ENCODE data around the gene SGIP1. TPM values are rescaled to one million over a fixed set of nuclear protein-coding genes. Genes with fewer than 3 reads are reported as not detected.

Gene SGIP1
- total and polyA plus RNA-seq, 2 of the 8 experiments (the other 6 are each of a cell fraction or from before 2014, with no cell fraction given) = 1.4 to 2.1 TPM

GRCh38 chr1:66725885-66726665 lies 192.1 kb downstream of the SGIP1 start:
- H4K91ac ChIP-seq (replicated peaks; ENCODE audit: insufficient read length, low read length) = no peak overlapping the region
- TF ChIP-seq EZH2 (IDR thresholded peaks at IDR 0.05; ENCODE audit: low read depth, low read length, severe bottlenecking) = no peak
- TF ChIP-seq MAX (IDR thresholded peaks at IDR 0.05) = peak; percentile 45; the same call in 1 of the 2 replicates
- TF ChIP-seq CBX5 (IDR thresholded peaks at IDR 0.05; ENCODE audit: low read depth, low read length) = no peak
- TF ChIP-seq RAD21 (IDR thresholded peaks at IDR 0.05 in 1 of 2, conservative IDR thresholded peaks at IDR 0.05 in 1 of 2; ENCODE audit: low read depth in 2 of 2, low read length in 2 of 2) = peak; percentile 87 to 89
- TF ChIP-seq CTCF (IDR thresholded peaks at IDR 0.05; ENCODE audit: control extremely low read depth in 1 of 3, insufficient read depth in 1 of 3, low read depth in 1 of 3, low read length in 3 of 3) = peak; percentile 24 to 92 (median 78)
- no peak overlapping the region for H4K5ac ChIP-seq (ENCODE audit: insufficient read length, low read depth, low read length)
- no peak overlapping the region for H4K8ac ChIP-seq (ENCODE audit: extremely low read depth, insufficient read depth, low read length)
- no peak overlapping the region for H3K4ac ChIP-seq (replicated peaks; ENCODE audit: insufficient read length, low read depth, low read length)
- H3K27ac ChIP-seq (ENCODE audit: low read depth, low read length) = no peak overlapping the region
- FAIRE-seq (peak; percentile 81), DNase-seq (ENCODE audit: low read depth in 1 of 2, low spot score in 2 of 2) (peak; percentile 31 to 68)
- no peak overlapping the region for H3K14ac ChIP-seq (ENCODE audit: insufficient read length)
- no peak overlapping the region for H2BK20ac ChIP-seq (ENCODE audit: low read length)
- H3K27me3 ChIP-seq (replicated peaks in 1 of 4; ENCODE audit: control insufficient read depth in 3 of 4, extremely low read depth in 1 of 4, insufficient read depth in 3 of 4, low read length in 3 of 4) = no peaks in the 10 kb centered on the region
- no peaks in the 10 kb centered on the region for H3K79me1 ChIP-seq (ENCODE audit: low read depth, low read length)
- H3K56ac ChIP-seq (replicated peaks; ENCODE audit: insufficient read length, low read depth, low read length) = no peak overlapping the region
- H4K20me1 ChIP-seq (replicated peaks in 1 of 2; ENCODE audit: control insufficient read depth in 1 of 2, insufficient read depth in 2 of 2, low read length in 2 of 2) = no peaks in the 10 kb centered on the region
- POLR2A ChIA-PET (ENCODE audit: partially characterized antibody) = interaction anchor here (0.8 kb wide), 1 partner anchor 26 kb away, joined by 3 read pairs; the partner anchor contains the start of gene DYNLT5
- no peak overlapping the region for H3K4me3 ChIP-seq (ENCODE audit: extremely low read depth in 1 of 4, insufficient read depth in 2 of 4, low read depth in 3 of 4, low read length in 4 of 4)
- H2BK12ac ChIP-seq (ENCODE audit: low read depth, low read length) = no peak overlapping the region; the same call in 1 of the 2 replicates
- no peak overlapping the region for H3K9ac ChIP-seq (replicated peaks in 1 of 4; ENCODE audit: extremely low read depth in 1 of 4, low read depth in 3 of 4, low read length in 3 of 4)
- H3K23me2 ChIP-seq (ENCODE audit: low read depth, low read length) = no peaks in the 10 kb centered on the region
- WGBS, 2 experiments (ENCODE audit: extremely low coverage in 1 of 2, insufficient coverage in 1 of 2, insufficient read length in 1 of 2, insufficient replicate concordance in 2 of 2, low coverage in 1 of 2, low lambda C conversion rate in 2 of 2, missing lambda C conversion rate in 1 of 2) = 35% methylated on average over 9 of the region's 9 CpGs; no CpG with 5 or more reads in 1 of the 2 experiments
- H3K4me1 ChIP-seq (replicated peaks in 1 of 4; ENCODE audit: control insufficient read depth in 3 of 4, insufficient read depth in 4 of 4, low read length in 3 of 4) = peaks cover 0 to 4% (median 2%) of the 10 kb centered on the region in 4 experiments; a peak in 2 of 7 replicates
- peak overlapping the region; percentile 97 for H2AFZ ChIP-seq (ENCODE audit: low read length)
- H3K79me2 ChIP-seq (ENCODE audit: control insufficient read depth in 1 of 2, insufficient read depth in 2 of 2, low read length in 2 of 2) = no peaks in the 10 kb centered on the region
- CTCF ChIA-PET (ENCODE audit: partially characterized antibody) = interaction anchor here (0.6 to 3.4 kb wide), 39 partner anchors 8 to 1706 kb away, joined by 3 to 26 read pairs (median 4); partner anchors contain the start of genes C1orf141, DYNLT5 and SGIP1
- H3K4me2 ChIP-seq (ENCODE audit: insufficient read depth in 1 of 2, low read depth in 2 of 2, low read length in 2 of 2) = no peak overlapping the region
- no peaks in the 10 kb centered on the region for H3K9me3 ChIP-seq (ENCODE audit: insufficient read depth in 2 of 2, low read depth in 1 of 2, low read length in 1 of 2)
- H3K18ac ChIP-seq (ENCODE audit: extremely low read depth, low read length) = no peak overlapping the region
- no peak overlapping the region for H2BK5ac ChIP-seq (ENCODE audit: low read depth, low read length)
- H3K36me3 ChIP-seq (ENCODE audit: control insufficient read depth in 2 of 4, insufficient read depth in 4 of 4, low read length in 3 of 4) = no peaks in the 10 kb centered on the region
- H3K23ac ChIP-seq (ENCODE audit: insufficient read length) = no peak overlapping the region
- H2BK15ac ChIP-seq (ENCODE audit: low read length) = no peak overlapping the region
- no peak overlapping the region for H2BK120ac ChIP-seq (replicated peaks; ENCODE audit: low read depth, low read length)
- no peak overlapping the region for H2AK5ac ChIP-seq (ENCODE audit: low read depth, low read length)
